C4-2B (cell line): ENCODE results near the gene COPB2.

Experiments
- CTCF ChIP-seq: fragments of 450-650 bp; conservative IDR thresholded peaks from 2 replicates; pipeline ENCODE4 v1.5.1; 2017; ENCODE audit warnings: mild to moderate bottlenecking
- ZFX ChIP-seq: fragments of 450-650 bp; IDR thresholded peaks from 2 replicates; pipeline ENCODE4 v1.6.1; 2017

- TF ChIP-seq CTCF (no peak), ZFX (no peak)
Measured at GRCh38 chr3:139332092-139332491, 57.4 kb downstream of the COPB2 start.
